ENCODE data around the gene SLFN5.
"Not testable (repeated sequence)": the region's sequence is repeated elsewhere in the genome, so short reads cannot be mapped to it uniquely, and the experiment has no call there.

DNA sequence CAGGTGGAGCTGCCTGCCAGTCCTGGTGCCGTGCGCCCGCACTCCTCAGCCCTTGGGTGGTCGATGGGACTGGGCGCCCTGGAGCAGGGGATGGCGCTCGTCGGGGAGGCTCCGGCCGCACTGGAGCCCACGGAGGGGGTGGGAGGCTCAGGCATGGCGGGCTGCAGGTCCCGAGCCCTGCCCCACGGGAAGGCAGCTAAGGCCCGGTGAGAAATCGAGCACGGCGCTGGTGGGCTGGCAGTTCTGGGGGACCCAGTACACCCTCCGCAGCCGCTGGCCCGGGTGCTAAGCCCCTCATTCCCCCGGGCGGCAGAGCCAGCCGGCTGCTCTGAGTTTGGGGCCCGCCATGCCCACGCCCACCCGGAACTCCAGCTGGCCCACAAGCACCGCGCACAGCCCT, 36.0 kb downstream of the SLFN5 start:
- not testable (repeated sequence) for TF ChIP-seq CTCF, POLR2A (IDR thresholded peaks at IDR 0.05)

Measured in body of pancreas (tissue), 4 donors.